Peyer's patch (tissue), 4 donors: ENCODE results near the gene TBCK.

Experiments used
- POLR2A ChIP-seq, 2 donors: fragments of 450-650 bp; IDR thresholded peaks; one replicate each; pipeline ENCODE4 v1.5.1; 2017; ENCODE audit warnings: antibody characterized with exemption in 2 of 2, mild to moderate bottlenecking in 2 of 2, moderate library complexity in 2 of 2
- TF ChIP-seq, protein P1 (sequence below), 6 experiments: fragments of 450-650 bp in 4 of 6; fragments of 200-600 bp in 2 of 6; sonication (generic) in 1 of 6; IDR thresholded peaks; one replicate each; pipeline ENCODE4 v1.5.1; 2017 to 2019; ENCODE audit warnings: antibody characterized with exemption in 6 of 6, mild to moderate bottlenecking in 3 of 6, moderate library complexity in 1 of 6

DNA sequence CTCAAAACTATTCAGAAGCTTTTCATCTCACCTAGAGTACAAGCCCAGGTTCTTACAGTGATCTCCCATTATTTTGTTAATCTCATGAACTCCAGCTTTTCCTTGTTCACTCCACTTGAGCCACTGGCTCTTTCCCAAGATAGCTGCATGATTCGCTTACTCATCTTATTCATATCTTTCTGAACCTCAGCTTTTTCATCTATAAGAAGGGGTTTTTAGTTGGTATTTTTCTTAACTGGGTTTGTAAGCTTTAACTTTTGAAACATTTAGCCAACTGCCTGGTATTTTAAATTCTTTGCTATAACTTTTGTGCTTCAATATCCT, 28.6 kb upstream of the TBCK start:
- no peak for TF ChIP-seq POLR2A (IDR thresholded peaks at IDR 0.05)
- TF ChIP-seq, protein P1, sequence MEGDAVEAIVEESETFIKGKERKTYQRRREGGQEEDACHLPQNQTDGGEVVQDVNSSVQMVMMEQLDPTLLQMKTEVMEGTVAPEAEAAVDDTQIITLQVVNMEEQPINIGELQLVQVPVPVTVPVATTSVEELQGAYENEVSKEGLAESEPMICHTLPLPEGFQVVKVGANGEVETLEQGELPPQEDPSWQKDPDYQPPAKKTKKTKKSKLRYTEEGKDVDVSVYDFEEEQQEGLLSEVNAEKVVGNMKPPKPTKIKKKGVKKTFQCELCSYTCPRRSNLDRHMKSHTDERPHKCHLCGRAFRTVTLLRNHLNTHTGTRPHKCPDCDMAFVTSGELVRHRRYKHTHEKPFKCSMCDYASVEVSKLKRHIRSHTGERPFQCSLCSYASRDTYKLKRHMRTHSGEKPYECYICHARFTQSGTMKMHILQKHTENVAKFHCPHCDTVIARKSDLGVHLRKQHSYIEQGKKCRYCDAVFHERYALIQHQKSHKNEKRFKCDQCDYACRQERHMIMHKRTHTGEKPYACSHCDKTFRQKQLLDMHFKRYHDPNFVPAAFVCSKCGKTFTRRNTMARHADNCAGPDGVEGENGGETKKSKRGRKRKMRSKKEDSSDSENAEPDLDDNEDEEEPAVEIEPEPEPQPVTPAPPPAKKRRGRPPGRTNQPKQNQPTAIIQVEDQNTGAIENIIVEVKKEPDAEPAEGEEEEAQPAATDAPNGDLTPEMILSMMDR (IDR thresholded peaks at IDR 0.05): no peak
